Duodenal mucosa (tissue), 2 donors: ENCODE measurements around the gene RFC4.
"Not testable (repeated sequence)": the region's sequence is repeated elsewhere in the genome, so short reads cannot be mapped to it uniquely, and the experiment has no call there.

Source experiments
- H3K27ac ChIP-seq: one replicate; pipeline ENCODE4 v1.7.0; 2013; ENCODE audit warnings: low read depth, low read length
- H3K27me3 ChIP-seq, 2 donors: one replicate each; pipeline ENCODE4 v1.7.0; 2013; ENCODE audit warnings: low read length in 2 of 2, control low read depth in 1 of 2; ENCODE audit not compliant: insufficient read depth in 2 of 2, control insufficient read depth in 1 of 2
- H3K36me3 ChIP-seq, 2 donors: one replicate each; pipeline ENCODE4 v1.7.0; 2013; ENCODE audit warnings: low read length in 2 of 2, control low read depth in 1 of 2; ENCODE audit not compliant: insufficient read depth in 2 of 2, control insufficient read depth in 1 of 2
- H3K4me1 ChIP-seq, 2 donors: one replicate each; pipeline ENCODE4 v1.7.0; 2013; ENCODE audit warnings: low read length in 2 of 2, control low read depth in 1 of 2; ENCODE audit not compliant: insufficient read depth in 2 of 2, control insufficient read depth in 1 of 2
- H3K4me3 ChIP-seq, 2 donors: one replicate each; pipeline ENCODE4 v1.7.0; 2013; ENCODE audit warnings: low read length in 2 of 2, low read depth in 1 of 2
- H3K9ac ChIP-seq, 2 donors: one replicate each; pipeline ENCODE4 v1.7.0; 2013; ENCODE audit warnings: low read length in 2 of 2, low read depth in 1 of 2
- H3K9me3 ChIP-seq, 2 donors: one replicate each; pipeline ENCODE4 v1.7.0; 2013; ENCODE audit warnings: low read length in 2 of 2, control low read depth in 1 of 2; ENCODE audit not compliant: control insufficient read depth in 1 of 2

The RFC4 gene

GRCh38 chr3:186825294-186825821, 19.1 kb upstream of the RFC4 start:
- Histone ChIP-seq H3K36me3 (no peaks in the 10 kb centered on the region), H3K27ac (no peak overlapping the region), H3K9ac (no peak overlapping the region), H3K4me1 (peaks cover 13 to 19% of the 10 kb centered on the region in 2 donors), H3K27me3 (peaks cover 39 to 47% of the 10 kb centered on the region in 2 donors), H3K4me3 (no peak overlapping the region), H3K9me3 (no peaks in the 10 kb centered on the region)

- no peak overlapping the region for H3K9ac ChIP-seq
- H3K4me1 ChIP-seq: peaks cover 13 to 19% of the 10 kb centered on the region in 2 donors
- no peak overlapping the region for H3K4me3 ChIP-seq
- H3K27me3 ChIP-seq: peaks cover 33 to 40% of the 10 kb centered on the region in 2 donors
- no peak overlapping the region for H3K27ac ChIP-seq
- no peaks in the 10 kb centered on the region for H3K9me3 ChIP-seq
- no peaks in the 10 kb centered on the region for H3K36me3 ChIP-seq
Measured at GRCh38 chr3:186824430-186825139, 18.3 kb upstream of the RFC4 start.

- no peak overlapping the region for H3K4me3 ChIP-seq
- H3K4me1 ChIP-seq: peaks cover 13 to 19% of the 10 kb centered on the region in 2 donors
- no peaks in the 10 kb centered on the region for H3K36me3 ChIP-seq
- H3K27ac ChIP-seq: no peak overlapping the region
- no peak overlapping the region for H3K9ac ChIP-seq
- no peaks in the 10 kb centered on the region for H3K9me3 ChIP-seq
- peaks cover 29% of the 10 kb centered on the region in 2 donors for H3K27me3 ChIP-seq
Measured at GRCh38 chr3:186823386-186823785, 17.1 kb upstream of the RFC4 start.

- not testable (repeated sequence) for H3K36me3 ChIP-seq, H3K4me3 ChIP-seq, H3K9me3 ChIP-seq, H3K9ac ChIP-seq, H3K27ac ChIP-seq
- Histone ChIP-seq H3K4me1 (peaks cover 9 to 14% of the 10 kb centered on the region in 2 donors), H3K27me3 (peaks cover 25 to 29% of the 10 kb centered on the region in 2 donors)
Measured at GRCh38 chr3:186822388-186822759, 16.1 kb upstream of the RFC4 start.

- no peaks in the 10 kb centered on the region for H3K9me3 ChIP-seq
- peaks cover 25 to 29% of the 10 kb centered on the region in 2 donors for H3K27me3 ChIP-seq
- H3K27ac ChIP-seq: no peak overlapping the region
- no peak overlapping the region for H3K4me3 ChIP-seq
- no peak overlapping the region for H3K9ac ChIP-seq
- H3K4me1 ChIP-seq: peaks cover 9 to 14% of the 10 kb centered on the region in 2 donors
- no peaks in the 10 kb centered on the region for H3K36me3 ChIP-seq
Measured at GRCh38 chr3:186821429-186822387, 15.4 kb upstream of the RFC4 start.

GRCh38 chr3:186818956-186819355, 12.7 kb upstream of the RFC4 start:
- no peak overlapping the region for H3K27ac ChIP-seq
- no peaks in the 10 kb centered on the region for H3K9me3 ChIP-seq
- no peaks in the 10 kb centered on the region for H3K36me3 ChIP-seq
- H3K9ac ChIP-seq: no peak overlapping the region
- H3K27me3 ChIP-seq: peaks cover 1 to 4% of the 10 kb centered on the region in 2 donors
- H3K4me1 ChIP-seq: no peaks in the 10 kb centered on the region
- H3K4me3 ChIP-seq: no peak overlapping the region

- no peak overlapping the region for H3K27ac ChIP-seq
- H3K9me3 ChIP-seq: no peaks in the 10 kb centered on the region
- no peak overlapping the region for H3K4me3 ChIP-seq
- no peak overlapping the region for H3K9ac ChIP-seq
- peaks cover 4 to 5% of the 10 kb centered on the region in 2 donors for H3K27me3 ChIP-seq
- no peaks in the 10 kb centered on the region for H3K4me1 ChIP-seq
- no peaks in the 10 kb centered on the region for H3K36me3 ChIP-seq
Measured at GRCh38 chr3:186818516-186818915, 12.2 kb upstream of the RFC4 start.

GRCh38 chr3:186815435-186815834, 9.2 kb upstream of the RFC4 start:
- no peak overlapping the region for H3K27ac ChIP-seq
- no peak overlapping the region for H3K4me3 ChIP-seq
- no peak overlapping the region for H3K9ac ChIP-seq
- H3K9me3 ChIP-seq: no peaks in the 10 kb centered on the region
- H3K27me3 ChIP-seq: peaks cover 0 to 5% of the 10 kb centered on the region in 2 donors
- H3K36me3 ChIP-seq: no peaks in the 10 kb centered on the region
- no peaks in the 10 kb centered on the region for H3K4me1 ChIP-seq

GRCh38 chr3:186814100-186814499, 7.8 kb upstream of the RFC4 start:
- Histone ChIP-seq H3K9me3 (no peaks in the 10 kb centered on the region), H3K4me3 (no peak overlapping the region), H3K27me3 (peaks cover 0 to 5% of the 10 kb centered on the region in 2 donors), H3K27ac (no peak overlapping the region), H3K4me1 (no peaks in the 10 kb centered on the region), H3K36me3 (no peaks in the 10 kb centered on the region), H3K9ac (no peak overlapping the region)

GRCh38 chr3:186811313-186811712, 5.0 kb upstream of the RFC4 start:
- H3K4me3 ChIP-seq, H3K9ac ChIP-seq, H3K4me1 ChIP-seq, H3K27ac ChIP-seq, H3K9me3 ChIP-seq, H3K27me3 ChIP-seq, H3K36me3 ChIP-seq: not testable (repeated sequence)
